PC-9 (cell line): ENCODE data around the gene EVC. TPM values are rescaled to one million over a fixed set of nuclear protein-coding genes. Genes with fewer than 3 reads are reported as not detected.

Experiments
- BruUV-seq: library from RNA; stranded (reverse); fragments of 400-500 nt; replicated peaks from 2 replicates; lab custom pipeline; 2021; lab: Mats Ljungman, UMichigan
- CTCF ChIA-PET: fragments of 300-600 bp; sonication (Branson Sonifier 250); formaldehyde crosslinking; loops from one replicate; lab custom pipeline; 2022; ENCODE audit warnings: antibody characterized with exemption; lab: Charles Lee
- POLR2A ChIA-PET: fragments of 300-600 bp; sonication (Branson Sonifier 250); formaldehyde crosslinking; loops from one replicate; lab custom pipeline; 2022; ENCODE audit warnings: antibody characterized with exemption; ENCODE audit not compliant: unreplicated experiment; lab: Charles Lee
- DNase-seq, 2 experiments: peaks; one replicate each; pipeline versions ENCODE4 v3.0.0 to v3.0.0-alpha.2; 2015 to 2022; ENCODE audit warnings: mixed read lengths in 1 of 2
- H2AFZ ChIP-seq: fragments of 200-600 bp; sonication (generic); 2 replicates; pipeline ENCODE4 v1.8.1; 2017; ENCODE audit warnings: antibody characterized with exemption
- H3F3A ChIP-seq: fragments of 200-600 bp; sonication (generic); 2 replicates; pipeline ENCODE4 v1.8.1; 2017; ENCODE audit warnings: antibody characterized with exemption, mild to moderate bottlenecking, low read depth; ENCODE audit not compliant: insufficient read depth
- H3K27ac ChIP-seq: fragments of 200-600 bp; sonication (generic); 2 replicates; pipeline ENCODE4 v1.6.1; 2016; ENCODE audit warnings: mixed run types
- H3K27me3 ChIP-seq: fragments of 200-600 bp; sonication (generic); 2 replicates; pipeline ENCODE4 v1.6.1; 2016; ENCODE audit warnings: low read depth, mixed run types; ENCODE audit not compliant: insufficient read depth
- H3K36me3 ChIP-seq: fragments of 200-600 bp; sonication (generic); 2 replicates; pipeline ENCODE4 v1.6.1; 2016; ENCODE audit warnings: low read depth, mixed run types
- H3K4me1 ChIP-seq: fragments of 200-600 bp; sonication (generic); replicated peaks from 2 replicates; pipeline ENCODE4 v1.6.1; 2016; ENCODE audit warnings: mixed run types; ENCODE audit not compliant: insufficient read depth
- H3K4me2 ChIP-seq: fragments of 200-600 bp; sonication (generic); 2 replicates; pipeline ENCODE4 v1.6.1; 2017; ENCODE audit warnings: mixed run types
- H3K4me3 ChIP-seq: fragments of 200-600 bp; sonication (generic); 2 replicates; pipeline ENCODE4 v1.6.1; 2016; ENCODE audit warnings: mixed run types
- H3K79me2 ChIP-seq: fragments of 200-600 bp; sonication (generic); 2 replicates; pipeline ENCODE4 v1.6.1; 2017; ENCODE audit warnings: low read depth, mixed run types
- H3K9me2 ChIP-seq: fragments of 200-600 bp; sonication (generic); 2 replicates; pipeline ENCODE4 v1.8.1; 2017; ENCODE audit warnings: mild to moderate bottlenecking; ENCODE audit not compliant: insufficient read depth
- H3K9me3 ChIP-seq: fragments of 200-600 bp; sonication (generic); 2 replicates; pipeline ENCODE4 v1.8.1; 2016; ENCODE audit warnings: low read depth; ENCODE audit not compliant: insufficient read depth
- H4K20me1 ChIP-seq: fragments of 200-600 bp; sonication (generic); 2 replicates; pipeline ENCODE4 v1.8.1; 2017; ENCODE audit not compliant: insufficient read depth
- EZH2 ChIP-seq: fragments of 200-600 bp; sonication (generic); IDR thresholded peaks from 2 replicates; pipeline ENCODE4 v1.8.0; 2017; ENCODE audit warnings: antibody characterized with exemption, low read depth
- intact Hi-C: fragments of 100-400 bp; cut with micrococcal nuclease; formaldehyde crosslinking; loops from one replicate; pipeline ENCODE4 v1.10.0; 2022; ENCODE audit not compliant: unreplicated experiment
- total RNA-seq: library from RNA; stranded (reverse); gene quantifications from 2 replicates; pipeline ENCODE4 v1.2.3, GENCODE V29; 2021
- TF ChIP-seq, protein P1 (sequence below): fragments of 200-600 bp; sonication (generic); conservative IDR thresholded peaks from 2 replicates; pipeline ENCODE4 v1.6.1; 2017; ENCODE audit warnings: mixed run types, antibody characterized with exemption, mild to moderate bottlenecking, moderate library complexity

EVC gene
- total RNA-seq, 1 experiment from 2014 or later: 14.0 TPM

DNA sequence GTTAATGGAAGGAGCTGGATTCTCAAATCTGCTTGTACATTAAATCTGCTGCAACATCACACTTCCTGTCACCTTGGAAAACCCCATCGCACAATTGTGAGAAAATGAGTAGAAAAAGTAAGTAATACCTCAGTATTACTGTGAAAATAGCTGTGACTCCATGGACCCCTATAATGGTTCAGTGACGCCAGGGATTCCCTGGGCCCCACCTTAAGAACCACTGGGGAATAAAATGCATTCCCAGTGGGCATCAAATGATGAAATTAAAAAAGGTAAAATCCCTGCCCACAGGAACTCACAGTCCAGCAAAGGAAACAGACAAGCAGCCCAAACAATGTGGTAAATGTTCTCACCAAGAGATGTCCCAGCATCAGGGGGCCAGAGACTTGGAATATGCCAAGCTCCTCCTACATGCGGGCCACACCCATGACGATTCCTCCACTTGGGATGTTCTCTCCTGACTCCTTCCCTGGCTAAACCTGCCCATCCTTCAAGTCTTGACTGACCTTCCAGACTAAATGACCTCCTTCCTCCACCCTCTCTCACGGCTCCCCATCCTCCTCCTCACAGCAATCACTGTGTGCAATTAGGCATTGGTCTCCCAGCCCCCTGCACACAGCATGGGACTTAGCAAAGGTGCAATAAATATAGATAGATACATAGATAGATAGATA is 5.2 kb upstream of the EVC start:
- POLR2A ChIA-PET: no interaction called here
- TF ChIP-seq, protein P1, sequence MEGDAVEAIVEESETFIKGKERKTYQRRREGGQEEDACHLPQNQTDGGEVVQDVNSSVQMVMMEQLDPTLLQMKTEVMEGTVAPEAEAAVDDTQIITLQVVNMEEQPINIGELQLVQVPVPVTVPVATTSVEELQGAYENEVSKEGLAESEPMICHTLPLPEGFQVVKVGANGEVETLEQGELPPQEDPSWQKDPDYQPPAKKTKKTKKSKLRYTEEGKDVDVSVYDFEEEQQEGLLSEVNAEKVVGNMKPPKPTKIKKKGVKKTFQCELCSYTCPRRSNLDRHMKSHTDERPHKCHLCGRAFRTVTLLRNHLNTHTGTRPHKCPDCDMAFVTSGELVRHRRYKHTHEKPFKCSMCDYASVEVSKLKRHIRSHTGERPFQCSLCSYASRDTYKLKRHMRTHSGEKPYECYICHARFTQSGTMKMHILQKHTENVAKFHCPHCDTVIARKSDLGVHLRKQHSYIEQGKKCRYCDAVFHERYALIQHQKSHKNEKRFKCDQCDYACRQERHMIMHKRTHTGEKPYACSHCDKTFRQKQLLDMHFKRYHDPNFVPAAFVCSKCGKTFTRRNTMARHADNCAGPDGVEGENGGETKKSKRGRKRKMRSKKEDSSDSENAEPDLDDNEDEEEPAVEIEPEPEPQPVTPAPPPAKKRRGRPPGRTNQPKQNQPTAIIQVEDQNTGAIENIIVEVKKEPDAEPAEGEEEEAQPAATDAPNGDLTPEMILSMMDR: no peak
- no peak for TF ChIP-seq EZH2
- Histone ChIP-seq H3K27ac (no peak overlapping the region), H3K4me1 (no peaks in the 10 kb centered on the region), H3K9me3 (no peaks in the 10 kb centered on the region), H3K36me3 (no peaks in the 10 kb centered on the region), H3F3A (peaks cover 3% of the 10 kb centered on the region; the same call in 1 of the 2 replicates), H4K20me1 (no peaks in the 10 kb centered on the region), H3K4me2 (no peak overlapping the region), H3K4me3 (no peak overlapping the region), H2AFZ (no peak overlapping the region), H3K27me3 (no peaks in the 10 kb centered on the region), H3K9me2 (no peaks in the 10 kb centered on the region), H3K79me2 (no peaks in the 10 kb centered on the region)
- CTCF ChIA-PET: no interaction called here
- DNase-seq: no peak
- BruUV-seq: no TSS peak
- intact Hi-C loops: no loop called here

DNA sequence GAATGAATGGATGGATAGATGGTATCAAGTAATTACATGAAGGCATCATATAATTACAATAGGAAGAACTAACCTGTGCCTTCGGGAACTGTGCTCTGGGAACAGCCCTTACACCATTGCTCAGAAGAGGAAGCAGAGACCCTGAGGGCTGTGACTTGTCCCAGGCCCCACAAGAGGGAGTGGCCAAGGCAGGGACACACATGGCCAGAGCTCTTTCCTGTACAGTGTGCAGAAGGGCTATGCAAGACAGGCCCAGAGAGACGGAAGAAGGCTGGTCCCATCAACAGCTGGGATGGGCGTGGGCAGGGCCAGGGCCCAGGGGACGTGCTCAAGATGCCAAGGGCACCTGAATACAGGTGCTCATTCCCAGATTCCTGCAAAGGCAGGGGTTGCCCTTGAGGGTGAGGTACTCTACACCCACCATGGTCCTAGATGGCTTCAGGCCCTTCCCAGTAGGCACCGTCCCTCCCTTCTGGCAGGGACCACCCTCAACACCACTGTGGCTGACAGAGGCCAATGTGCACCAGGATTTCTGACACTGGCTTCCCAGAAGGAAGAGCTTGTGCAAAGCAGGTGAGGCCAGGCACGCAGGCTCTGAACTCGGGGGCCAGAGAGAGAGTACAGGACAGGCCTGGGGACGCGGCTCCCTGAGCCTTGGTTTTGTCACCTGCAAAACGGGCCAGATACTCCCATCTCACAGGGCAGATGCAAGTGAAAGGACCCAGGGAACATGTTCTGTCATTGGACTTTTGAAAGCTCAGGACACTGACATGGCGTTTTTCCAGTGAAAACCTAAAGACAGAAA is 4.3 kb upstream of the EVC start:
- H3F3A ChIP-seq: peaks cover 3% of the 10 kb centered on the region; the same call in 1 of the 2 replicates
- no peaks in the 10 kb centered on the region for H3K9me3 ChIP-seq
- intact Hi-C loops: no loop called here
- DNase-seq: no peak
- H3K4me3 ChIP-seq: no peak overlapping the region
- 0 out of 2 replicates have a peak, but pooled peaks cover under 1% of the 10 kb centered on the region for H3K4me1 ChIP-seq
- TF ChIP-seq, protein P1: no peak
- no peak for TF ChIP-seq EZH2
- H3K4me2 ChIP-seq: no peak overlapping the region
- no peaks in the 10 kb centered on the region for H4K20me1 ChIP-seq
- no peak overlapping the region for H2AFZ ChIP-seq
- BruUV-seq: no TSS peak
- H3K27ac ChIP-seq: no peak overlapping the region
- no peaks in the 10 kb centered on the region for H3K79me2 ChIP-seq
- no peaks in the 10 kb centered on the region for H3K36me3 ChIP-seq
- ChIA-PET POLR2A (no interaction called here), CTCF (no interaction called here)
- no peaks in the 10 kb centered on the region for H3K9me2 ChIP-seq
- no peaks in the 10 kb centered on the region for H3K27me3 ChIP-seq

DNA sequence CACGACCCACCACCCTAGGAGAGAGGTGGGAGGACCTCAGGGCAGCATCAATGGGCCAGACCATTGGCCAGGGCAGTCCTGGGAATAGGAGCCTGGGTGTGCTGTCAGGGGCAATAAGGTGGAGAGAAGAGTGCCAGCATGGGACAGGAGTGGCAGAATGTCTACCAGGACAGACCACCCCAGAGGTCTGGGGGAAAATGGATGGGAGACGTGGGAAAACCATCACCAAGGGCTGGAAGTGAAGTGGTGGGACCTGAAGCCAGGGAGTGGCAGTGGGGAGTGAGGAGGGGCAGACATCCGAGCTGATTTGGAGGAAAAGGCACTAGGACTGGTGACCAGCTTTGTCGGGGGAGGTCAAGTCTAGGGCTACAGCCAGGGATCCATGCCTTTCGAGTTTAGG is 3.6 kb upstream of the EVC start:
- no TSS peak for BruUV-seq
- peaks cover 3% of the 10 kb centered on the region; the same call in 1 of the 2 replicates for H3F3A ChIP-seq
- H3K4me2 ChIP-seq: no peak overlapping the region
- H3K27ac ChIP-seq: no peak overlapping the region
- ChIA-PET POLR2A (no interaction called here), CTCF (no interaction called here)
- H3K9me3 ChIP-seq: no peaks in the 10 kb centered on the region
- H3K4me3 ChIP-seq: no peak overlapping the region
- H4K20me1 ChIP-seq: no peaks in the 10 kb centered on the region
- H3K36me3 ChIP-seq: no peaks in the 10 kb centered on the region
- no peak for DNase-seq
- intact Hi-C loops: no loop called here
- no peaks in the 10 kb centered on the region for H3K27me3 ChIP-seq
- no peaks in the 10 kb centered on the region for H3K9me2 ChIP-seq
- H3K4me1 ChIP-seq: 0 out of 2 replicates have a peak, but pooled peaks cover 3% of the 10 kb centered on the region
- H3K79me2 ChIP-seq: 0 out of 2 replicates have a peak, but pooled peaks cover 6% of the 10 kb centered on the region
- TF ChIP-seq, protein P1: no peak
- H2AFZ ChIP-seq: no peak overlapping the region
